HCT116 (cell line): ENCODE measurements around the gene LY6G6C. TPM values are rescaled to one million over a fixed set of nuclear protein-coding genes. Genes with fewer than 3 reads are reported as not detected.

Source experiments
- ATAC-seq: fragments of 200-7000 bp; cut with Tn5 transposase; 2 replicates; pipeline ENCODE4 v1.9.1; 2020; ENCODE audit warnings: mild to moderate bottlenecking, moderate library complexity
- BruUV-seq: library from RNA; stranded (reverse); fragments of 400-500 nt; replicated peaks from 2 replicates; lab custom pipeline; 2021; lab: Mats Ljungman, UMichigan
- CTCF ChIA-PET: fragments of 300-600 bp; sonication (Branson Sonifier 250); formaldehyde crosslinking; loops from one replicate; lab custom pipeline; 2021; ENCODE audit warnings: antibody characterized with exemption; lab: Charles Lee
- POLR2A ChIA-PET: fragments of 300-600, 350-600 bp; sonication (Branson Sonifier 250); formaldehyde crosslinking; loops from one replicate; lab custom pipeline; 2021; ENCODE audit warnings: antibody characterized with exemption; lab: Charles Lee
- RAD21 ChIA-PET, 2 experiments: fragments of 300-600 bp; sonication (Branson Sonifier 250); formaldehyde crosslinking; loops; one replicate each; lab custom pipeline; 2023; ENCODE audit warnings: low total read pairs in 2 of 2; ENCODE audit not compliant: uncharacterized antibody in 2 of 2, unreplicated experiment in 2 of 2, low non-redundant PET in 1 of 2; lab: Charles Lee
- DNase-seq: peaks from one replicate; pipeline ENCODE4 v3.0.0-alpha.2; 2010; ENCODE audit warnings: low read depth, low spot score
- H2AFZ ChIP-seq: fragments of 200-600 bp; shearing (Covaris generic), sonication (generic); 2 replicates; pipeline ENCODE4 v1.6.1; 2017; ENCODE audit warnings: low read depth, mixed run types, mixed read lengths, antibody characterized with exemption, low read length; ENCODE audit not compliant: poor library complexity, severe bottlenecking
- H3K27ac ChIP-seq: 2 replicates; pipeline ENCODE4 v1.5.1; 2012; ENCODE audit warnings: low read depth, low read length
- H3K27me3 ChIP-seq: fragments of 200-600 bp; sonication (generic); 2 replicates; pipeline ENCODE4 v1.6.1; 2016; ENCODE audit warnings: mixed run types, low read length, mixed read lengths; ENCODE audit not compliant: insufficient read depth
- H3K36me3 ChIP-seq, 2 experiments: fragments of 200-500 bp in 1 of 2; fragments of 200-600 bp in 1 of 2; sonication (Bioruptor generic) in 1 of 2; sonication (generic) in 1 of 2; 2 replicates each; pipeline versions ENCODE4 v1.5.1 to v1.6.1; 2014 to 2016; ENCODE audit warnings: low read length in 2 of 2, inconsistent platforms in 1 of 2, mixed read lengths in 1 of 2, mixed run types in 1 of 2; ENCODE audit not compliant: insufficient read depth in 2 of 2, control insufficient read depth in 1 of 2
- H3K4me1 ChIP-seq, 2 experiments: fragments of 200-600 bp in 1 of 2; sonication (generic) in 1 of 2; 2 replicates each; pipeline versions ENCODE4 v1.5.1 to v1.6.1; 2012 to 2017; ENCODE audit warnings: low read length in 2 of 2, inconsistent platforms in 1 of 2, mild to moderate bottlenecking in 1 of 2, mixed read lengths in 1 of 2, mixed run types in 1 of 2, moderate library complexity in 1 of 2; ENCODE audit not compliant: insufficient read depth in 2 of 2, control insufficient read depth in 1 of 2
- H3K4me2 ChIP-seq: fragments of 200-600 bp; sonication (generic); 2 replicates; pipeline ENCODE4 v1.6.1; 2017; ENCODE audit warnings: mixed run types, low read length, mixed read lengths
- H3K4me3 ChIP-seq, 2 experiments: fragments of 200-600 bp in 1 of 2; sonication (generic) in 1 of 2; replicated peaks in 1 of 2; 2 replicates each; pipeline ENCODE4 v1.5.1; 2011 to 2016; ENCODE audit warnings: low read length in 2 of 2, control low read depth in 1 of 2, low read depth in 1 of 2, mild to moderate bottlenecking in 1 of 2, mixed read lengths in 1 of 2, mixed run types in 1 of 2
- H3K79me2 ChIP-seq: fragments of 200-600 bp; sonication (generic); 2 replicates; pipeline ENCODE4 v1.6.1; 2017; ENCODE audit warnings: mild to moderate bottlenecking, mixed run types, low read length, moderate library complexity, mixed read lengths; ENCODE audit not compliant: insufficient read depth
- H3K9ac ChIP-seq: fragments of 200-600 bp; sonication (generic); 2 replicates; pipeline ENCODE4 v1.6.1; 2016; ENCODE audit warnings: low read length, mixed read lengths
- H3K9me2 ChIP-seq: fragments of 200-600 bp; sonication (generic), shearing (Covaris generic); 2 replicates; pipeline ENCODE4 v1.6.1; 2017; ENCODE audit warnings: mixed run types, mild to moderate bottlenecking, moderate library complexity; ENCODE audit not compliant: insufficient read depth
- H3K9me3 ChIP-seq, 2 experiments: fragments of 200-500 bp in 1 of 2; fragments of 200-600 bp in 1 of 2; sonication (Bioruptor generic) in 1 of 2; sonication (generic) in 1 of 2; 2 replicates each; pipeline ENCODE4 v1.6.1; 2014 to 2017; ENCODE audit warnings: low read length in 2 of 2, mixed read lengths in 2 of 2, inconsistent platforms in 1 of 2, low read depth in 1 of 2, mild to moderate bottlenecking in 1 of 2, mixed run types in 1 of 2, moderate library complexity in 1 of 2; ENCODE audit not compliant: control insufficient read depth in 1 of 2, insufficient read depth in 1 of 2
- H4K20me1 ChIP-seq: fragments of 200-600 bp; sonication (generic), shearing (Covaris generic); 2 replicates; pipeline ENCODE4 v1.6.1; 2017; ENCODE audit warnings: mixed run types, mild to moderate bottlenecking, moderate library complexity; ENCODE audit not compliant: insufficient read depth
- CBX3 ChIP-seq: IDR thresholded peaks from 2 replicates; pipeline ENCODE4 v1.6.1; 2012; ENCODE audit warnings: low read depth
- CEBPB ChIP-seq: IDR thresholded peaks from 2 replicates; pipeline ENCODE4 v1.6.1; 2012; ENCODE audit warnings: low read depth
- POLR2A ChIP-seq: IDR thresholded peaks from 2 replicates; pipeline ENCODE4 v1.7.0; 2011; ENCODE audit warnings: borderline replicate concordance; ENCODE audit not compliant: insufficient read depth, insufficient read length; ENCODE audit errors: extremely low read depth
- YY1 ChIP-seq: IDR thresholded peaks from 2 replicates; pipeline ENCODE4 v1.6.1; 2011; ENCODE audit warnings: low read length, low read depth, moderate library complexity, mild to moderate bottlenecking; ENCODE audit not compliant: insufficient replicate concordance; ENCODE audit errors: extremely low read depth
- ZBTB33 ChIP-seq: IDR thresholded peaks from 2 replicates; pipeline ENCODE4 v1.6.1; 2011; ENCODE audit warnings: mild to moderate bottlenecking, low read length, moderate library complexity; ENCODE audit not compliant: insufficient replicate concordance; ENCODE audit errors: extremely low read depth
- ZNF274 ChIP-seq: fragments of 200-500 bp; sonication (Bioruptor generic); IDR thresholded peaks from 2 replicates; pipeline ENCODE4 v1.6.1; 2014; ENCODE audit warnings: mild to moderate bottlenecking, low read depth, low read length, inconsistent platforms
- intact Hi-C: fragments of 100-400 bp; cut with micrococcal nuclease; formaldehyde crosslinking; loops from 2 replicates; pipeline ENCODE4 v1.10.0; 2022
- total RNA-seq: library from RNA; stranded (reverse); gene quantifications from one replicate; pipeline ENCODE4 v1.2.1, GENCODE V29; 2021; ENCODE audit not compliant: unreplicated experiment

Gene LY6G6C
- total RNA-seq, 1 experiment from 2014 or later = 0.54 TPM

DNA sequence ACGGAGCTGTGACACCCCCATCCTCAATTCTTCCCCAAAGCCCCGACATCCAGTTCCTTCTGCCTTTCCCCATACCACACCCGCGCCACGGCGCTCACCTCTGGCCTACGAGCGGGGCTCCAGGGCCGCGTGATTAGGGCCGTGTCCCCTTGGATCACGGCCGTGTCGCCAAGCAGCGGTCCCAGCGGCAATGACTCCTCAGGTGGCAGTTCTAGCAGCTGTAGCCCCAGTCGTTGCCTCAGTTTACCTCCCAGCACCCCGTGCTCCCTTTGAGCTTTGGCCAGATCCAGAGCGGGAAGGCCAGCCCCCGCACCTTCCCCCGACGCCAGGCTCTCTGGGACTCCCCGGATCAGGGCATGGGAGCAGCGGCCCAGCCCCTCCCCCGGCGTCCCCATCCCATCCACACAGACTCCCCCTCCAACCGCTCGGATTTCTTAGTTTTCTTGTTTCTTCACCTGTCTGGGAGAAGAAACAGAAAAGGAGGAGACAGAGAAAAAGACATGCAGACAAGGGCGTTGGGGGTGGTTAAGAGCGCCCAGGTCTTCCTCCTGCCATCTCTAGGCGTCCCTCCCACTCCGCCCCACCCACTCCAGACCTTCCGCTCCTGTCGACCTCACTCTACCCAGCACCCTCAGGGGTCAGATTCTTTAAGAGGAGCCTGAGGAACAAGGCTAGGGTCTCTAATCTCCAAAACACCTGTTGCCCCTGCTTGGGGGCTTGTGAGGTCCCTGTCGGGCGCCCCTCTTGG is 7.4 kb upstream of the LY6G6C start, which contains the start of gene DDAH2 (continued):
- TF ChIP-seq ZBTB33 (no peak), POLR2A (no peak)

DNA sequence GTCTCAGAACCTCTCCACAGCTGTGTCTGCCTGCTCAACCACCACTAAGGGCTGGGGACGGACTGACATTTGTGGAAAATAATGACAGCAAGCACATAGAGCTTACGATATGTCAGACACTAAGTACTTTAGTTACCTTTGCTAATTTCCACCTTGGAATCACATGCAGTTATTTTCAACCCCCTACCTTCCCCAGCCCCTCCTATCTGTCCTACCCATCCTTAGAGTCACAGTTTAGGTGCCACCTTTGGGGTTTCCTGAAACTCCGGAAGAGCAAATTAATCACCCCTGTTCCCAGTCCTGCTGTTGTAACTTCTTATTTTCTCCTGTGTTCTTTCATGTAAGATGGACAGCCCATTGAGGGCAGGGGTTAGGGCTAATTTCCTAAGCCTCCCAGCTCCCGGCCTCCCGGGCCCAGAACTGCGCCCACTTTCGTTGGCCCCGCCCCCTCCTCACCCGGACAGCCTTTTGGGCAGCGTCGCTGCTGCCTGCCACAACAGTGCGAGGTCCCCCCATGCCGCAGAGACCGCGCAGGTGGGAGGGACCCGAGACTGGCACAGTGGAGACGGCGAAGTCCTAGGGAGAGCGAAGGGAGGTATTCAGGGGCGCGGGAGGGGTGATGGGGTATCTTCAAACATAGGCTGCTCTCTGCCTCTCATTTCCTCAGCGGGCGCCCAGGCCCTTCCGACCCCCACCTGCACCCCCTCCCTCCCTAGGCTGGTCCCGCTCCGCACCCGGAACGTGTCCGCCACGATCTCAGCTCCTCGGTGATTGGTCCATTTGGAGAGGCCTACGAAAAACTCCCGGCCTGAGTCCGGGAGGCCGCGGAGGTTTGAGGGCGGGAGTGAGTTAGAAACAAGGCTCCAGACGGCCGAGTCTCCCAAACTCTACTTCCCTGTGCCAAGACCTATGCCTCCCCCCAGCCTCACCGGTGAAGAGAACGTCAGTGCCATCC is 6.4 kb upstream of the LY6G6C start:
- H3K9me2 ChIP-seq = no peaks in the 10 kb centered on the region
- TF ChIP-seq CEBPB (no peak), ZNF274 (no peak), ZBTB33 (no peak), YY1 (no peak), CBX3 (no peak)
- TF ChIP-seq, all 23 proteins: peak for 0
- ChIA-PET POLR2A (interaction anchor here (0.6 kb wide), 1 partner anchor 106 kb away, joined by 3 read pairs; no protein-coding TSS in a partner anchor), CTCF (interaction anchor here (1.3 kb wide), 1 partner anchor 42 kb away, joined by 3 read pairs; no protein-coding TSS in a partner anchor), RAD21 (no interaction called here)
- H3K27ac ChIP-seq = no peak overlapping the region
- peaks cover 8% of the 10 kb centered on the region for H3K79me2 ChIP-seq
- H2AFZ ChIP-seq = no peak overlapping the region
- peaks cover 17% of the 10 kb centered on the region in 2 experiments; a peak in 3 of 4 replicates for H3K36me3 ChIP-seq
- no TSS peak for BruUV-seq
- ATAC-seq (no peak), DNase-seq (no peak)
- H3K9ac ChIP-seq = no peak overlapping the region
- peaks cover 6 to 23% of the 10 kb centered on the region in 2 experiments; a peak in 3 of 4 replicates for H3K4me1 ChIP-seq
- intact Hi-C loops = no loop called here
- H3K4me2 ChIP-seq = no peak overlapping the region
- H3K4me3 ChIP-seq = no peak overlapping the region
- H4K20me1 ChIP-seq = no peaks in the 10 kb centered on the region
- no peaks in the 10 kb centered on the region for H3K27me3 ChIP-seq
- H3K9me3 ChIP-seq = no peaks in the 10 kb centered on the region
